OCI-LY1 (cell line): ENCODE results near the gene DDX10.

Experiments
- H2AFZ ChIP-seq: fragments of 200-600 bp; sonication (generic), shearing (Covaris generic); 2 replicates; pipeline ENCODE4 v1.6.0; 2014; ENCODE audit warnings: antibody characterized with exemption, mild to moderate bottlenecking, low read length
- H3F3A ChIP-seq: fragments of 200-600 bp; sonication (generic), shearing (Covaris generic); 2 replicates; pipeline ENCODE4 v1.6.0; 2014; ENCODE audit warnings: mild to moderate bottlenecking, antibody characterized with exemption, low read length, moderate library complexity; ENCODE audit not compliant: insufficient read depth
- H3K27ac ChIP-seq: fragments of 200-600 bp; sonication (generic); 2 replicates; pipeline ENCODE4 v1.5.1; 2014; ENCODE audit warnings: low read length, mixed run types, mild to moderate bottlenecking, low read depth; ENCODE audit not compliant: poor library complexity, severe bottlenecking
- H3K27me3 ChIP-seq: fragments of 200-600 bp; sonication (generic); 2 replicates; pipeline ENCODE4 v1.6.0; 2014; ENCODE audit warnings: antibody characterized with exemption, mild to moderate bottlenecking, low read length, moderate library complexity; ENCODE audit not compliant: insufficient read depth
- H3K36me3 ChIP-seq: fragments of 200-600 bp; sonication (generic); 2 replicates; pipeline ENCODE4 v1.6.1; 2014; ENCODE audit warnings: mild to moderate bottlenecking, antibody characterized with exemption, low read length, moderate library complexity, mixed read lengths; ENCODE audit not compliant: insufficient read depth
- H3K4me1 ChIP-seq: fragments of 200-600 bp; sonication (generic); 2 replicates; pipeline ENCODE4 v1.5.1; 2014; ENCODE audit warnings: mild to moderate bottlenecking, low read length, moderate library complexity; ENCODE audit not compliant: insufficient read depth, severe bottlenecking
- H3K4me2 ChIP-seq: fragments of 200-600 bp; sonication (generic), shearing (Covaris generic); 2 replicates; pipeline ENCODE4 v1.6.1; 2014; ENCODE audit warnings: low read length
- H3K4me3 ChIP-seq: fragments of 200-600 bp; sonication (generic); 2 replicates; pipeline ENCODE4 v1.5.1; 2014; ENCODE audit warnings: low read length, low read depth, mild to moderate bottlenecking, mixed read lengths; ENCODE audit not compliant: poor library complexity, severe bottlenecking
- H3K79me2 ChIP-seq: fragments of 200-600 bp; shearing (Covaris generic); 2 replicates; pipeline ENCODE4 v1.6.1; 2016; ENCODE audit warnings: mixed run types, low read length, mixed read lengths; ENCODE audit not compliant: insufficient read depth
- H3K9ac ChIP-seq: fragments of 200-600 bp; sonication (generic), shearing (Covaris generic); 2 replicates; pipeline ENCODE4 v1.6.1; 2014; ENCODE audit warnings: mild to moderate bottlenecking, low read length, mixed read lengths
- H3K9me2 ChIP-seq: fragments of 200-600 bp; sonication (generic), shearing (Covaris generic); 2 replicates; pipeline ENCODE4 v1.6.1; 2014; ENCODE audit warnings: low read depth, mild to moderate bottlenecking, low read length, mixed read lengths
- H3K9me3 ChIP-seq: fragments of 200-600 bp; shearing (Covaris generic); 2 replicates; pipeline ENCODE4 v1.6.1; 2014; ENCODE audit warnings: low read length, mixed read lengths
- H4K20me1 ChIP-seq: fragments of 200-600 bp; sonication (generic), shearing (Covaris generic); 2 replicates; pipeline ENCODE4 v1.6.0; 2016; ENCODE audit warnings: mild to moderate bottlenecking, low read length; ENCODE audit not compliant: insufficient read depth
- EZH2 ChIP-seq: fragments of 200-600 bp; sonication (generic), shearing (Covaris generic); IDR thresholded peaks from 2 replicates; pipeline ENCODE4 v1.8.0; 2017; ENCODE audit warnings: borderline replicate concordance, mixed run types, mild to moderate bottlenecking, antibody characterized with exemption, low read length, moderate library complexity, mixed read lengths
- TF ChIP-seq, protein P1 (sequence below): fragments of 200-600 bp; sonication (generic), shearing (Covaris generic); IDR thresholded peaks from 2 replicates; pipeline ENCODE4 v1.5.1; 2017; ENCODE audit warnings: mild to moderate bottlenecking, antibody characterized with exemption, low read length, moderate library complexity, mixed read lengths

DDX10 gene

DNA sequence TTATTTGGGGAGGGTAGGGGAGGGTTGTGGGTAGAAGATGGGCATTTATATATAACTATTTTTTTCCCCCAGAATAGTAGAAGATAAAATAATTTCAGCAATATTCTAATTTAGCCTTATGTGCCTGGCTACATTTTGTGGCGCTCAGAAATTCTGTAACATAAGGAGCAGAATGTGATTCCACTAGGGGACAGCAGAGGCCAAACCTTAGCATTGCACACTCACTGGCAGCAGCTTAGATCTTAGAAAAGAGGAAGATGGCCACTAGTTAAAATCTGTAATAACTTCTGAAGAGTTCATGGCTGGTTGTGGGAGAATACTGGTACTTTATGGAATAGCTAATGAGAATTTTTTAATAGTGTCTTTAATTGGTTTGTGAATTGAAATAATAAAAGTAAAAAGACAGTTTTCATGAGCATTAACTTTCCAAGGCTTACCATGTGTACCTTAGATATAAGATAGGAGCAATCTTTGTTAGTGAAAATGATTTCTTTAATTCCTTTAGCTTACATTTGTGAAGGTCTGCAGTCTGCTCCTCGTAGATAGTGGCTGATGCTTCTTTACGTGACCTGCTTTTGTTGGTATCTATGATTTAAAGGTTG, 33.1 kb downstream of the DDX10 start:
- Histone ChIP-seq H3K36me3 (peaks cover 67% of the 10 kb centered on the region), H3K4me2 (no peak overlapping the region)
- TF ChIP-seq, protein P1, sequence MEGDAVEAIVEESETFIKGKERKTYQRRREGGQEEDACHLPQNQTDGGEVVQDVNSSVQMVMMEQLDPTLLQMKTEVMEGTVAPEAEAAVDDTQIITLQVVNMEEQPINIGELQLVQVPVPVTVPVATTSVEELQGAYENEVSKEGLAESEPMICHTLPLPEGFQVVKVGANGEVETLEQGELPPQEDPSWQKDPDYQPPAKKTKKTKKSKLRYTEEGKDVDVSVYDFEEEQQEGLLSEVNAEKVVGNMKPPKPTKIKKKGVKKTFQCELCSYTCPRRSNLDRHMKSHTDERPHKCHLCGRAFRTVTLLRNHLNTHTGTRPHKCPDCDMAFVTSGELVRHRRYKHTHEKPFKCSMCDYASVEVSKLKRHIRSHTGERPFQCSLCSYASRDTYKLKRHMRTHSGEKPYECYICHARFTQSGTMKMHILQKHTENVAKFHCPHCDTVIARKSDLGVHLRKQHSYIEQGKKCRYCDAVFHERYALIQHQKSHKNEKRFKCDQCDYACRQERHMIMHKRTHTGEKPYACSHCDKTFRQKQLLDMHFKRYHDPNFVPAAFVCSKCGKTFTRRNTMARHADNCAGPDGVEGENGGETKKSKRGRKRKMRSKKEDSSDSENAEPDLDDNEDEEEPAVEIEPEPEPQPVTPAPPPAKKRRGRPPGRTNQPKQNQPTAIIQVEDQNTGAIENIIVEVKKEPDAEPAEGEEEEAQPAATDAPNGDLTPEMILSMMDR = peak; percentile 98
- no peak for TF ChIP-seq EZH2

DNA sequence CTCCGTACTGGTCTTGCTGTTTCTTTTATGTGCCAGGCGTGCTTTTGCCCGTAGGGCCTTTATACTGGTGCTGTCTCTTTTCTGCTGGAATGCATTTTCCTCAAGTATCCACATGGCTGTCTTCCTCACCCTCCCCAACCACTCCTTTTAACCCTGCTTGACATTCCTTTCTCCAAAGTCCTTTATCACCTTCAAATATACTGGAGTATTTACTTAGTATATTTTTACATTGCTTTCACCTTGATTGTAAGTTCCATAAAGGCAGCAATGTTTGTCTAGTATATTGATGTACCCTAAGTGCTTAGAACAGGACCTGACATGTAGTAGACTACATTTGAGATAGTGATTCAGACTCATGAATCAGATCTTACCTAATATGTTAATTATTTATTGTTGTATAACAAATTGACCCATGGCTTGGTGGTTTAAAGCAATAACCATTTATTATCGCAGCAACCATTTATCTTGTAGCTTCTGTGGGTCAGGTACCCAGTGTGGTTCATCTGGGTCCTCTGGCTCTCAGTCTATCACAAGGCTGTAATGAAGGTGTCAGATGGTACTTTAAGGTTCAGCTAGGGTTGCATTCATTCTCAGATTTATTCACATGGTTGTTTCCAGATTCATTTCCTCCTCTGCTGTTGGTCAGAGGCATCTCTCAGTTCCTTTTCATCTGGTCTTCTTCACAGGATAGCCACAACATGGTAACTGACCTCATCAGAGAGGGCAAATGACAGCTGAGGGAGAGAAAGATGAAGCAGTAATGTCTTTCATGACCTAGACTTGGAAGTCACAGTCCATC, 34.2 kb downstream of the DDX10 start:
- Histone ChIP-seq H3K79me2 (no peaks in the 10 kb centered on the region), H3K4me3 (no peak overlapping the region), H3K27me3 (no peaks in the 10 kb centered on the region), H3K9me2 (no peaks in the 10 kb centered on the region), H3F3A (no peaks in the 10 kb centered on the region), H3K9ac (no peak overlapping the region), H3K27ac (no peak overlapping the region), H4K20me1 (no peaks in the 10 kb centered on the region), H3K4me1 (no peaks in the 10 kb centered on the region), H3K9me3 (no peaks in the 10 kb centered on the region), H2AFZ (no peak overlapping the region), H3K36me3 (peaks cover 66% of the 10 kb centered on the region), H3K4me2 (no peak overlapping the region)
- TF ChIP-seq, protein P1 = no peak
- TF ChIP-seq EZH2 = no peak

More for the DNA sequence above, 33.1 kb downstream of the DDX10 start:
- Histone ChIP-seq H3K27ac (no peak overlapping the region), H4K20me1 (no peaks in the 10 kb centered on the region), H3F3A (no peaks in the 10 kb centered on the region), H2AFZ (no peak overlapping the region), H3K9me3 (no peaks in the 10 kb centered on the region), H3K9ac (no peak overlapping the region), H3K79me2 (no peaks in the 10 kb centered on the region), H3K9me2 (no peaks in the 10 kb centered on the region), H3K4me1 (no peaks in the 10 kb centered on the region), H3K4me3 (no peak overlapping the region), H3K27me3 (no peaks in the 10 kb centered on the region)

DNA sequence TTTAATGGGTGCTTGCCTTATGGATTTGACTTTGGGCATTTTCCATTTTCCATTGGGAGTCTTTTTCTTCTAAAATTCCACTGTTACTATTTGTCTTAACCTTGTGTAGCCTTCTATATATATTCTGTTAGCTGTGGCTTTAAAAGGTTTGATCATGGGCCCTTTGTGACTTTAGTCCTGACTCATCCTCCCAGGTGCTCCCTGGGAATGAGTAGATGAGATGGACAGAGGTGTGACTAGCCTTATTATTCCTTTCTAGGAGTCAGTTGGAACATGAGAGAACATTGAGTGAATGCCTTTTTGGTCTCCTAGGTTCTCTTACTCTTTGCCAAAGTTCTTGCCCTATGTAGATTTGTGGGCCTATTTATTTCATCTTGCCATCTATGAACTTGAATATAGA, 39.0 kb downstream of the DDX10 start:
- Histone ChIP-seq H4K20me1 (no peaks in the 10 kb centered on the region), H3K27me3 (no peaks in the 10 kb centered on the region), H2AFZ (no peak overlapping the region), H3K4me2 (no peak overlapping the region), H3K4me1 (no peaks in the 10 kb centered on the region), H3K9me3 (peaks cover 9% of the 10 kb centered on the region; the same call in 1 of the 2 replicates), H3F3A (no peaks in the 10 kb centered on the region), H3K79me2 (no peaks in the 10 kb centered on the region), H3K27ac (no peak overlapping the region), H3K9ac (no peak overlapping the region), H3K36me3 (peaks cover 95% of the 10 kb centered on the region), H3K9me2 (no peaks in the 10 kb centered on the region), H3K4me3 (no peak overlapping the region)
- TF ChIP-seq EZH2 = no peak
- TF ChIP-seq, protein P1 = no peak
